ENCODE measurements around the gene ADGRL3. TPM values are rescaled to one million over a fixed set of nuclear protein-coding genes. Genes with fewer than 3 reads are reported as not detected.

ADGRL3 gene
- total RNA-seq, 2 experiments from 2014 or later, result not detected

- Mint-ChIP-seq H3K27me3 (no peaks in the 10 kb centered on the region), H3K9me3 (peaks cover 5% of the 10 kb centered on the region), H3K4me3 (no peak overlapping the region), H3K4me1 (ENCODE audit: low read depth) (no peaks in the 10 kb centered on the region), H3K27ac (no peak overlapping the region), H3K36me3 (ENCODE audit: low read depth) (no peaks in the 10 kb centered on the region)
- POLR2A ChIA-PET, result interaction anchor here (0.8 kb wide), 1 partner anchor 21 kb away, joined by 3 read pairs; no protein-coding TSS in a partner anchor
- no peak for TF ChIP-seq CTCF (IDR thresholded peaks at IDR 0.05)
- DNase-seq (no peak), ATAC-seq (no peak)
- intact Hi-C loops (cut with micrococcal nuclease), result no loop called here
- CTCF ChIA-PET, result no interaction called here
Measured at GRCh38 chr4:61693520-61693919, 493.4 kb downstream of the ADGRL3 start.

GRCh38 chr4:61714387-61714911 is 514.3 kb downstream of the ADGRL3 start:
- DNase-seq (no peak), ATAC-seq (no peak)
- CTCF ChIA-PET, result no interaction called here
- H3K4me3 Mint-ChIP-seq, result no peak overlapping the region
- H3K36me3 Mint-ChIP-seq (ENCODE audit: low read depth), result no peaks in the 10 kb centered on the region
- H3K4me1 Mint-ChIP-seq (ENCODE audit: low read depth), result no peaks in the 10 kb centered on the region
- intact Hi-C loops (cut with micrococcal nuclease), result no loop called here
- no peak overlapping the region for H3K27ac Mint-ChIP-seq
- TF ChIP-seq CTCF (IDR thresholded peaks at IDR 0.05), result no peak
- peaks cover 2% of the 10 kb centered on the region for H3K9me3 Mint-ChIP-seq
- POLR2A ChIA-PET, result interaction anchor here (1.0 kb wide), 1 partner anchor 22 kb away, joined by 3 read pairs; no protein-coding TSS in a partner anchor
- no peaks in the 10 kb centered on the region for H3K27me3 Mint-ChIP-seq

- no peaks in the 10 kb centered on the region for H3K4me1 Mint-ChIP-seq (ENCODE audit: low read depth)
- intact Hi-C loops (cut with micrococcal nuclease), result no loop called here
- ChIA-PET POLR2A (no interaction called here), CTCF (no interaction called here)
- H3K27me3 Mint-ChIP-seq, result no peaks in the 10 kb centered on the region
- DNase-seq, result no peak
- H3K4me3 Mint-ChIP-seq, result no peak overlapping the region
- peaks cover 6% of the 10 kb centered on the region for H3K9me3 Mint-ChIP-seq
- TF ChIP-seq CTCF (IDR thresholded peaks at IDR 0.05), result no peak
- H3K27ac Mint-ChIP-seq, result no peak overlapping the region
- no peaks in the 10 kb centered on the region for H3K36me3 Mint-ChIP-seq (ENCODE audit: low read depth)
- ATAC-seq, result no peak
Measured at GRCh38 chr4:61716426-61716825, 516.3 kb downstream of the ADGRL3 start.

DNA sequence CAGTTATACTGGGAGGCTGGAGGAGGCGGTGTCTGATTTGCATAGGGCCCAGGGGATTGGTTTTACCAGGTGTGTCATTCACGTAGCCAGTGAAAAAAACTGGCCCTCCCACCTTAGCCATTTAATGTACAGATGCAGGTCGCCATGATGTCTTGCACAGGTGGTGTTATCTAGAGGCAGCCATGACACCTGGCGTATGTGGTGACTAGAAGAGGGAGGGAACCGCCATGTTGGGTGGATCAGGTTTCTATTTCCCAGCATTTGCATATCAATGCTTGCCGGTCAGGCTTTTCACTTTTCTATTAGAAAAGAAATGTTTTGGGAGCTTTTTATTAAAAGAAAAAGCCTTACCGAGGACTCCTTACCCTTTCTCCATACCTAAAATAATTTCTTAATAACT is 523.4 kb downstream of the ADGRL3 start:
- no peak for DNase-seq
- Mint-ChIP-seq H3K4me1 (ENCODE audit: low read depth) (no peaks in the 10 kb centered on the region), H3K36me3 (ENCODE audit: low read depth) (no peaks in the 10 kb centered on the region), H3K9me3 (peaks cover 5% of the 10 kb centered on the region), H3K27me3 (no peaks in the 10 kb centered on the region), H3K27ac (no peak overlapping the region), H3K4me3 (no peak overlapping the region)
- TF ChIP-seq CTCF (IDR thresholded peaks at IDR 0.05), result no peak
- ChIA-PET POLR2A (no interaction called here), CTCF (no interaction called here)
- intact Hi-C loops (cut with micrococcal nuclease), result no loop called here
- ATAC-seq, result no peak

- no peaks in the 10 kb centered on the region for H3K27me3 Mint-ChIP-seq
Measured at GRCh38 chr4:61727286-61727685, 527.2 kb downstream of the ADGRL3 start.

More at GRCh38 chr4:61727286-61727685, 527.2 kb downstream of the ADGRL3 start:
- intact Hi-C loops (cut with micrococcal nuclease), result no loop called here
- H3K36me3 Mint-ChIP-seq (ENCODE audit: low read depth), result no peaks in the 10 kb centered on the region
- no peak overlapping the region for H3K4me3 Mint-ChIP-seq
- H3K27ac Mint-ChIP-seq, result no peak overlapping the region
- TF ChIP-seq CTCF (IDR thresholded peaks at IDR 0.05), result no peak
- H3K9me3 Mint-ChIP-seq, result peaks cover under 1% of the 10 kb centered on the region
- no peak for DNase-seq
- H3K4me1 Mint-ChIP-seq (ENCODE audit: low read depth), result no peaks in the 10 kb centered on the region
- ChIA-PET CTCF (no interaction called here), POLR2A (no interaction called here)
- ATAC-seq, result no peak
